HEK293 (cell line): ENCODE measurements around the gene OLIG2.

ENCODE experiments used
- CTCF ChIA-PET: fragments of 350-600 bp; formaldehyde crosslinking; extraction: SDS; loops from one replicate; lab custom pipeline; 2021; ENCODE audit warnings: antibody characterized with exemption; lab: Yijun Ruan, JAX
- POLR2A ChIA-PET: fragments of 300-600 bp; formaldehyde crosslinking; extraction: SDS; loops from one replicate; lab custom pipeline; 2020; ENCODE audit warnings: antibody characterized with exemption, inconsistent platforms; lab: Yijun Ruan, JAX
- H3K27ac ChIP-seq: fragments of 200-500 bp; sonication (Bioruptor generic); 2 replicates; pipeline ENCODE4 v1.5.1; 2014; ENCODE audit warnings: low read depth, low read length, control low read depth, inconsistent platforms; ENCODE audit errors: extremely low read depth
- H3K36me3 ChIP-seq, 2 experiments: fragments of 200-500 bp in 1 of 2; sonication (Bioruptor generic) in 1 of 2; 1 replicate in 1 of 2; 2 replicates in 1 of 2; pipeline ENCODE4 v1.5.1; 2014 to 2017; ENCODE audit warnings: inconsistent platforms in 2 of 2, low read length in 2 of 2; ENCODE audit not compliant: control insufficient read depth in 2 of 2, insufficient read depth in 1 of 2
- H3K4me1 ChIP-seq: fragments of 200-500 bp; sonication (Bioruptor generic); 2 replicates; pipeline ENCODE4 v1.5.1; 2014; ENCODE audit warnings: mild to moderate bottlenecking, low read length, inconsistent platforms; ENCODE audit not compliant: control insufficient read depth, insufficient read depth
- H3K4me3 ChIP-seq: 2 replicates; pipeline ENCODE4 v1.5.1; 2011; ENCODE audit warnings: low read depth, mild to moderate bottlenecking, control low read depth, low read length, moderate library complexity
- H3K9me3 ChIP-seq: fragments of 200-500 bp; sonication (Bioruptor generic); 2 replicates; pipeline ENCODE4 v1.5.1; 2014; ENCODE audit warnings: low read depth, low read length, inconsistent platforms; ENCODE audit not compliant: control insufficient read depth, insufficient read depth
- GLIS2 ChIP-seq: fragments of 450-650 bp; formaldehyde crosslinking; IDR thresholded peaks from 2 replicates; pipeline ENCODE4 v1.5.1; 2016; ENCODE audit warnings: missing biosample characterization, missing genetic modification characterization
- PRDM1 ChIP-seq: fragments of 450-650 bp; formaldehyde crosslinking; IDR thresholded peaks from 2 replicates; pipeline ENCODE4; 2016; ENCODE audit warnings: missing biosample characterization, missing genetic modification characterization
- SP2 ChIP-seq: fragments of 450-650 bp; formaldehyde crosslinking; IDR thresholded peaks from 2 replicates; pipeline ENCODE4 v1.5.1; 2016; ENCODE audit warnings: missing biosample characterization, missing genetic modification characterization
- ZBTB49 ChIP-seq: fragments of 450-650 bp; formaldehyde crosslinking; IDR thresholded peaks from 2 replicates; pipeline ENCODE4 v1.5.1; 2016; ENCODE audit warnings: missing biosample characterization, missing genetic modification characterization, low read depth
- ZFHX2 ChIP-seq: fragments of 450-650 bp; formaldehyde crosslinking; conservative IDR thresholded peaks from 2 replicates; pipeline ENCODE4 v1.5.1; 2016; ENCODE audit warnings: missing biosample characterization, missing genetic modification characterization
- ZNF10 ChIP-seq: fragments of 450-650 bp; formaldehyde crosslinking; IDR thresholded peaks from 2 replicates; pipeline ENCODE4 v1.5.1; 2017; ENCODE audit warnings: missing biosample characterization, missing genetic modification characterization
- ZNF140 ChIP-seq: fragments of 450-650 bp; formaldehyde crosslinking; IDR thresholded peaks from 2 replicates; pipeline ENCODE4 v1.5.1; 2016; ENCODE audit warnings: missing biosample characterization, missing genetic modification characterization
- ZNF18 ChIP-seq: fragments of 450-650 bp; formaldehyde crosslinking; IDR thresholded peaks from 2 replicates; pipeline ENCODE4 v1.5.1; 2016; ENCODE audit warnings: missing biosample characterization, missing genetic modification characterization
- ZNF248 ChIP-seq: fragments of 450-650 bp; formaldehyde crosslinking; IDR thresholded peaks from 2 replicates; pipeline ENCODE4 v1.5.1; 2017; ENCODE audit warnings: missing biosample characterization, missing genetic modification characterization
- ZNF280C ChIP-seq: fragments of 450-650 bp; formaldehyde crosslinking; IDR thresholded peaks from 2 replicates; pipeline ENCODE4 v1.5.1; 2016; ENCODE audit warnings: missing biosample characterization, missing genetic modification characterization
- ZNF292 ChIP-seq: fragments of 450-650 bp; formaldehyde crosslinking; IDR thresholded peaks from 2 replicates; pipeline ENCODE4 v1.5.1; 2016; ENCODE audit warnings: low read depth, missing biosample characterization, missing genetic modification characterization, borderline replicate concordance
- ZNF311 ChIP-seq: fragments of 450-650 bp; formaldehyde crosslinking; IDR thresholded peaks from 2 replicates; pipeline ENCODE4 v1.5.1; 2017; ENCODE audit warnings: missing biosample characterization, missing genetic modification characterization, borderline replicate concordance
- ZNF350 ChIP-seq: fragments of 450-650 bp; formaldehyde crosslinking; IDR thresholded peaks from 2 replicates; pipeline ENCODE4 v1.5.0; 2017; ENCODE audit warnings: missing biosample characterization, mild to moderate bottlenecking, missing genetic modification characterization
- ZNF366 ChIP-seq: fragments of 450-650 bp; formaldehyde crosslinking; conservative IDR thresholded peaks from 2 replicates; pipeline ENCODE4 v1.5.1; 2016; ENCODE audit warnings: missing biosample characterization, missing genetic modification characterization
- ZNF404 ChIP-seq: fragments of 450-650 bp; formaldehyde crosslinking; IDR thresholded peaks from 2 replicates; pipeline ENCODE4 v1.5.1; 2017; ENCODE audit warnings: missing biosample characterization, missing genetic modification characterization
- ZNF571 ChIP-seq: fragments of 450-650 bp; formaldehyde crosslinking; IDR thresholded peaks from 2 replicates; pipeline ENCODE4 v1.5.0; 2017; ENCODE audit warnings: missing biosample characterization, missing genetic modification characterization
- ZNF645 ChIP-seq: fragments of 450-650 bp; formaldehyde crosslinking; IDR thresholded peaks from 2 replicates; pipeline ENCODE4; 2016; ENCODE audit warnings: missing biosample characterization, missing genetic modification characterization
- ZNF768 ChIP-seq: fragments of 450-650 bp; formaldehyde crosslinking; IDR thresholded peaks from 2 replicates; pipeline ENCODE4 v1.5.1; 2018; ENCODE audit warnings: missing biosample characterization, mild to moderate bottlenecking, missing genetic modification characterization
- ZNF843 ChIP-seq: fragments of 450-650 bp; formaldehyde crosslinking; IDR thresholded peaks from 2 replicates; pipeline ENCODE4 v1.5.1; 2016; ENCODE audit warnings: missing biosample characterization, missing genetic modification characterization
- TF ChIP-seq, protein P1 (sequence below): fragments of 450-650 bp; formaldehyde crosslinking; IDR thresholded peaks from 2 replicates; pipeline ENCODE4 v1.5.1; 2017; ENCODE audit warnings: missing biosample characterization, missing genetic modification characterization

Gene OLIG2

DNA sequence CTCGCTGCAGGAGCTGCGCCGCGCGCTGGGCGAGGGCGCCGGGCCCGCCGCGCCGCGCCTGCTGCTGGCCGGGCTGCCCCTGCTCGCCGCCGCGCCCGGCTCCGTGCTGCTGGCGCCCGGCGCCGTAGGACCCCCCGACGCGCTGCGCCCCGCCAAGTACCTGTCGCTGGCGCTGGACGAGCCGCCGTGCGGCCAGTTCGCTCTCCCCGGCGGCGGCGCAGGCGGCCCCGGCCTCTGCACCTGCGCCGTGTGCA, 44.9 kb downstream of the OLIG2 start (continued):
- TF ChIP-seq ZNF18 (tag by site-specific recombination) (no peak), ZNF571 (no peak), GLIS2 (tag by site-specific recombination) (no peak), ZNF645 (tag by site-specific recombination) (no peak), PRDM1 (tag by site-specific recombination) (no peak)

- CTCF ChIA-PET, result interaction anchor here (0.5 to 0.6 kb wide), 2 partner anchors 45 to 82 kb away, joined by 3 read pairs; no protein-coding TSS in a partner anchor
- H3K36me3 ChIP-seq, result no peaks in the 10 kb centered on the region
- no peaks in the 10 kb centered on the region for H3K9me3 ChIP-seq
- TF ChIP-seq, protein P1, sequence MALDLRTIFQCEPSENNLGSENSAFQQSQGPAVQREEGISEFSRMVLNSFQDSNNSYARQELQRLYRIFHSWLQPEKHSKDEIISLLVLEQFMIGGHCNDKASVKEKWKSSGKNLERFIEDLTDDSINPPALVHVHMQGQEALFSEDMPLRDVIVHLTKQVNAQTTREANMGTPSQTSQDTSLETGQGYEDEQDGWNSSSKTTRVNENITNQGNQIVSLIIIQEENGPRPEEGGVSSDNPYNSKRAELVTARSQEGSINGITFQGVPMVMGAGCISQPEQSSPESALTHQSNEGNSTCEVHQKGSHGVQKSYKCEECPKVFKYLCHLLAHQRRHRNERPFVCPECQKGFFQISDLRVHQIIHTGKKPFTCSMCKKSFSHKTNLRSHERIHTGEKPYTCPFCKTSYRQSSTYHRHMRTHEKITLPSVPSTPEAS (tag by site-specific recombination), result no peak
- TF ChIP-seq ZNF10 (tag by site-specific recombination) (no peak), ZNF311 (no peak), ZNF350 (tag by site-specific recombination) (no peak), ZNF404 (tag by site-specific recombination) (no peak), GLIS2 (tag by site-specific recombination) (no peak), ZFHX2 (tag by site-specific recombination) (no peak), ZNF768 (no peak), ZNF366 (tag by site-specific recombination) (no peak), SP2 (no peak), ZNF292 (no peak), ZBTB49 (no peak), ZNF843 (tag by site-specific recombination) (no peak), ZNF280C (tag by site-specific recombination) (no peak), ZNF140 (no peak), ZNF248 (tag by site-specific recombination) (no peak)
- TF ChIP-seq, all 188 proteins: peak for 0
- Histone ChIP-seq H3K4me1 (peaks cover 4% of the 10 kb centered on the region; the same call in 1 of the 2 replicates), H3K4me3 (peak overlapping the region; percentile 49), H3K27ac (peak overlapping the region; percentile 17; the same call in 1 of the 2 replicates)
- POLR2A ChIA-PET, result interaction anchor here (0.6 to 1.0 kb wide), 3 partner anchors 10 to 46 kb away, joined by 4 read pairs; partner anchors contain the start of gene OLIG2
These were observed 45.4 kb downstream of the OLIG2 start for GRCh38 chr21:33070998-33071769.
